B cell (primary cell): ENCODE measurements around the gene ZMAT3. TPM values are rescaled to one million over a fixed set of nuclear protein-coding genes. Genes with fewer than 3 reads are reported as not detected.

ENCODE experiments used
- ATAC-seq: fragments of 200-7000 bp; cut with Tn5 transposase; one replicate; pipeline ENCODE4 v1.10.0; 2021; ENCODE audit warnings: low read depth, mild to moderate bottlenecking, moderate number of reproducible peaks, moderate library complexity
- CTCF ChIA-PET: fragments of 350-600 bp; sonication (Branson Sonifier 250); formaldehyde crosslinking; loops from one replicate; lab custom pipeline; 2021; ENCODE audit warnings: antibody characterized with exemption, inconsistent platforms; lab: Charles Lee
- POLR2A ChIA-PET: fragments of 350-600 bp; sonication (Branson Sonifier 250); formaldehyde crosslinking; loops from one replicate; lab custom pipeline; 2021; ENCODE audit warnings: antibody characterized with exemption; lab: Charles Lee
- DNase-seq: peaks from one replicate; pipeline ENCODE4 v3.0.0; 2013
- H2AFZ ChIP-seq: 2 replicates; pipeline ENCODE4 v1.6.1; 2012; ENCODE audit warnings: mild to moderate bottlenecking, low read depth, low read length; ENCODE audit not compliant: insufficient read depth, poor library complexity, severe bottlenecking
- H3K27ac ChIP-seq, 2 donors: 1 replicate in 1 of 2; 2 replicates in 1 of 2; pipeline ENCODE4 v1.5.1; 2012 to 2013; ENCODE audit warnings: low read length in 2 of 2, mild to moderate bottlenecking in 2 of 2, moderate library complexity in 1 of 2
- H3K27me3 ChIP-seq, 4 experiments: fragments of 200-600 bp in 1 of 4; sonication (generic) in 1 of 4; replicated peaks in 1 of 4; 1 replicate in 2 of 4; 2 replicates in 2 of 4; pipeline versions ENCODE4 v1.6.1 to v1.7.0; 2013 to 2016; ENCODE audit warnings: low read length in 3 of 4, mild to moderate bottlenecking in 2 of 4, mixed read lengths in 1 of 4, moderate library complexity in 1 of 4; ENCODE audit not compliant: insufficient read depth in 4 of 4, control insufficient read depth in 3 of 4; ENCODE audit errors: control extremely low read depth in 1 of 4
- H3K36me3 ChIP-seq, 2 experiments: replicated peaks in 1 of 2; 1 replicate in 1 of 2; 2 replicates in 1 of 2; pipeline versions ENCODE4 v1.6.1 to v1.7.1; 2013; ENCODE audit warnings: low read length in 1 of 2; ENCODE audit not compliant: insufficient read depth in 2 of 2, control insufficient read depth in 1 of 2; ENCODE audit errors: control extremely low read depth in 1 of 2, extremely low read depth in 1 of 2
- H3K4me1 ChIP-seq, 2 donors: fragments of 200-600 bp in 1 of 2; sonication (generic) in 1 of 2; 1 replicate in 1 of 2; 2 replicates in 1 of 2; pipeline versions ENCODE4 v1.5.1 to v1.6.1; 2013 to 2017; ENCODE audit warnings: low read length in 2 of 2; ENCODE audit not compliant: control insufficient read depth in 2 of 2, insufficient read depth in 2 of 2
- H3K4me2 ChIP-seq: replicated peaks from 2 replicates; pipeline ENCODE3; 2012; ENCODE audit warnings: mild to moderate bottlenecking, low read depth, low read length; ENCODE audit not compliant: poor library complexity, severe bottlenecking
- H3K4me3 ChIP-seq, 5 experiments: fragments of 200-600 bp in 1 of 5; sonication (generic) in 1 of 5; 1 replicate in 3 of 5; 2 replicates in 2 of 5; pipeline versions ENCODE4 v1.5.1 to v1.7.0; 2011 to 2016; ENCODE audit warnings: low read length in 4 of 5, mild to moderate bottlenecking in 4 of 5, low read depth in 2 of 5, control low read depth in 1 of 5, moderate library complexity in 1 of 5; ENCODE audit not compliant: insufficient read depth in 1 of 5; ENCODE audit errors: control extremely low read depth in 1 of 5, extremely low read depth in 1 of 5
- H3K79me2 ChIP-seq: fragments of 200-600 bp; sonication (generic); one replicate; pipeline ENCODE4 v1.6.0; 2016; ENCODE audit warnings: low read length; ENCODE audit not compliant: control insufficient read depth, insufficient read depth
- H3K9ac ChIP-seq: fragments of 200-600 bp; sonication (generic); 2 replicates; pipeline ENCODE4 v1.6.1; 2017; ENCODE audit warnings: mild to moderate bottlenecking, low read length, moderate library complexity
- H3K9me3 ChIP-seq, 3 donors: one replicate each; pipeline versions ENCODE4 v1.6.1 to v1.7.1; 2013; ENCODE audit warnings: low read length in 2 of 3; ENCODE audit not compliant: control insufficient read depth in 2 of 3, insufficient read depth in 1 of 3; ENCODE audit errors: control extremely low read depth in 1 of 3
- H4K20me1 ChIP-seq: 2 replicates; pipeline ENCODE4 v1.6.0; 2012; ENCODE audit warnings: mild to moderate bottlenecking, low read length; ENCODE audit not compliant: insufficient read depth, control insufficient read depth, poor library complexity, severe bottlenecking
- H3K27ac Mint-ChIP-seq: one replicate; pipeline ENCODE4 v1.8.0; 2021; ENCODE audit warnings: mixed read lengths
- H3K27me3 Mint-ChIP-seq: one replicate; pipeline ENCODE4 v1.8.0; 2021; ENCODE audit warnings: mixed read lengths
- H3K4me1 Mint-ChIP-seq: one replicate; pipeline ENCODE4 v1.8.0; 2021; ENCODE audit warnings: mixed read lengths
- H3K4me3 Mint-ChIP-seq: one replicate; pipeline ENCODE4 v1.8.0; 2021; ENCODE audit warnings: mixed read lengths
- H3K9me3 Mint-ChIP-seq: one replicate; pipeline ENCODE4 v1.8.0; 2022; ENCODE audit warnings: mixed read lengths; ENCODE audit not compliant: insufficient read depth
- CTCF ChIP-seq: fragments of 200-600 bp; IDR thresholded peaks from one replicate; pipeline ENCODE4 v1.8.0; 2022; ENCODE audit warnings: antibody characterized with exemption, mild to moderate bottlenecking
- EZH2 ChIP-seq: IDR thresholded peaks from 2 replicates; pipeline ENCODE4 v1.6.1; 2012; ENCODE audit warnings: borderline replicate concordance, low read depth, mild to moderate bottlenecking, moderate library complexity, low read length; ENCODE audit not compliant: insufficient read depth, poor library complexity, severe bottlenecking
- WGBS: methylation state at CpG from one replicate; pipeline ENCODE4 v1.1.5; 2013; ENCODE audit warnings: missing lambda C conversion rate; ENCODE audit not compliant: insufficient coverage; 5-methylcytosine and 5-hydroxymethylcytosine counted together
- intact Hi-C: fragments of 100-400 bp; cut with micrococcal nuclease; formaldehyde crosslinking; loops from one replicate; pipeline ENCODE4 v1.10.0; 2022
- polyA plus RNA-seq: library from polyadenylated mRNA; depleted of rRNA; stranded (reverse); fragments of >200 nt; gene quantifications from 2 replicates; pipeline ENCODE4 v1.2.3, GENCODE V29; 2012
- total RNA-seq, 2 donors: library from RNA; stranded (reverse); fragments of 120-200 nt in 1 of 2; gene quantifications; 1 replicate in 1 of 2; 2 replicates in 1 of 2; pipeline versions ENCODE4 v1.2.3 to v1.2.4, GENCODE V29; 2013 to 2022

The ZMAT3 gene
- total and polyA plus RNA-seq, 2 donors (not counting 1 experiment from before 2014, with no cell fraction given): 3.6 to 19.5 TPM

- no peak overlapping the region for H3K4me2 ChIP-seq
- no peaks in the 10 kb centered on the region for H3K4me1 Mint-ChIP-seq
- no peaks in the 10 kb centered on the region for H3K27me3 ChIP-seq
- no peaks in the 10 kb centered on the region for H3K79me2 ChIP-seq
- H3K36me3 ChIP-seq: no peaks in the 10 kb centered on the region
- TF ChIP-seq EZH2 (no peak), CTCF (no peak)
- ChIA-PET POLR2A (no interaction called here), CTCF (interaction anchor here (0.6 to 8.0 kb wide), 16 partner anchors 9 to 259 kb away, joined by 3 to 88 read pairs (median 4); partner anchors contain the start of gene PIK3CA)
- no peak for DNase-seq
- no peak overlapping the region for H3K4me3 Mint-ChIP-seq
- H3K27ac ChIP-seq: no peak overlapping the region
- no peak overlapping the region for H2AFZ ChIP-seq
- no peak overlapping the region for H3K9ac ChIP-seq
- no peak overlapping the region for H3K4me3 ChIP-seq
- H3K27ac Mint-ChIP-seq: no peak overlapping the region
- no peaks in the 10 kb centered on the region for H3K4me1 ChIP-seq
- no peaks in the 10 kb centered on the region for H4K20me1 ChIP-seq
- peaks cover 10% of the 10 kb centered on the region for H3K27me3 Mint-ChIP-seq
- H3K9me3 ChIP-seq: peaks cover 0 to 3% (median 0%) of the 10 kb centered on the region in 3 donors
- intact Hi-C loops: loop anchor here (1.0 to 10.0 kb wide), 4 partner anchors 41 to 449 kb away; no protein-coding TSS in a partner anchor
- no CpG with 5 or more reads among the region's 1 CpG for WGBS
- no peaks in the 10 kb centered on the region for H3K9me3 Mint-ChIP-seq
- ATAC-seq: no peak
Observed at GRCh38 chr3:179105881-179106280, 34.3 kb upstream of the ZMAT3 start.

- H3K4me3 Mint-ChIP-seq: no peak overlapping the region
- no peak overlapping the region for H2AFZ ChIP-seq
Observed at GRCh38 chr3:179100652-179101051, 29.0 kb upstream of the ZMAT3 start.

More at GRCh38 chr3:179100652-179101051, 29.0 kb upstream of the ZMAT3 start:
- H3K27ac Mint-ChIP-seq: no peak overlapping the region
- Histone ChIP-seq H4K20me1 (no peaks in the 10 kb centered on the region), H3K4me3 (no peak overlapping the region), H3K4me2 (no peak overlapping the region), H3K27me3 (no peaks in the 10 kb centered on the region), H3K79me2 (no peaks in the 10 kb centered on the region), H3K9ac (no peak overlapping the region), H3K4me1 (no peaks in the 10 kb centered on the region), H3K36me3 (no peaks in the 10 kb centered on the region), H3K9me3 (no peaks in the 10 kb centered on the region), H3K27ac (no peak overlapping the region)
- intact Hi-C loops: loop anchor here (10.0 kb wide), 1 partner anchor 454 kb away; no protein-coding TSS in a partner anchor
- POLR2A ChIA-PET: no interaction called here
- TF ChIP-seq CTCF: no peak
- no peak for TF ChIP-seq EZH2
- no peak for ATAC-seq
- no peaks in the 10 kb centered on the region for H3K4me1 Mint-ChIP-seq
- CTCF ChIA-PET: interaction anchor here (0.9 to 2.8 kb wide), 3 partner anchors 24 to 215 kb away, joined by 3 to 11 read pairs (median 4); no protein-coding TSS in a partner anchor
- H3K27me3 Mint-ChIP-seq: peaks cover 3% of the 10 kb centered on the region
- no peak for DNase-seq
- no peaks in the 10 kb centered on the region for H3K9me3 Mint-ChIP-seq
